HG02623 (cell line): ENCODE measurements around the gene P3H3.
"Not testable (repeated sequence)": the region's sequence is repeated elsewhere in the genome, so short reads cannot be mapped to it uniquely, and the experiment has no call there.

ENCODE experiments used
- ATAC-seq: cut with Tn5 transposase; IDR thresholded peaks from one replicate; pipeline ENCODE4 v1.9.1; 2021; ENCODE audit warnings: moderate library complexity; ENCODE audit not compliant: unreplicated experiment

P3H3 gene

DNA sequence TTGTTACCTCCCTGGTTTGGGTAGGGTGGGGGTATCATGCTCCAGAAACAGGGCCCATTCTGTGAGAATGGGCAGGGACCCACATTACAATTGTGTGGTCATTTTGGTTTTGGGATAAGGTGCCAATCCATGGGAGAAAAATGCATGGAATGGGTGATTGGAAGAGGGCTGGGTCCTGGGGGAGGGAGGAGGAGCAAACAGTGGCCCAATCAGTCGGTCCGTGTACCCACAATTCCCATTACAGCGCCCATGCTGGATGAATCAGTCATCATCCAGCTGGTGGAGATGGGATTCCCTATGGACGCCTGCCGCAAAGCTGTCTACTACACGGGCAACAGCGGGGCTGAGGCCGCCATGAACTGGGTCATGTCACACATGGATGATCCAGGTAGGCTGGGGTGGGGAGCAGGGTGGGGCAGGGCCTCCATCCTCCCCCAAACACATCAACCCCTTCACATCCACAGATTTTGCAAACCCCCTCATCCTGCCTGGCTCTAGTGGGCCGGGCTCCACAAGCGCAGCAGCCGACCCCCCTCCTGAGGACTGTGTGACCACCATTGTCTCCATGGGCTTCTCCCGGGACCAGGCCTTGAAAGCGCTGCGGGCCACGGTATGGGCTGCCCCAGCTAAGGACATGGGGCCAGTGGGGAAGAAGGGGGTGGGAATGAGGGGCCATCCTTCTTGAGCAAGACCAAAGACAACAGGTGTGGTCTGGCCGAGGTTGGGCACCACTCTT, 35.5 kb downstream of the P3H3 start:
- no peak for ATAC-seq

DNA sequence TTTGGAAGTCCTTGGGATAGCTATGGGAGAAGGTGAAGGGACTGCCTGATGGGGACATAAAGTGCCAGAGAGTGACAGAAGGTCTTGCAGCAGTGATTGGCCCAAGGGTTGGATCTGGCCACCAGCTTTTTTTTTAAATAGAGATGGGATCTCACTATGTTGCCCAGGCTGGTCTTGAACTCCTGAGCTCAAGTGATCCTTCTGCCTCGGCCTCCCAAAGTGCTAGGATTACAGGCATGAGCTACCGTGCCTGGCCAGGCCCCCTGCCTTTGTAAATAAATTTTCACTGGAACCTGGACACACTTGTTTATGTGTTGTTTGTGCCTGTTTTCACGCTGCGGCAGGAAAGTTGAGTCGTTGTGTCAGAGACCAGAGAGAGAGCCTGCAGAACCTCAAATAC, 37.1 kb downstream of the P3H3 start:
- not testable (repeated sequence) for ATAC-seq

GRCh38 chr12:6866163-6866919, 38.1 kb downstream of the P3H3 start:
- no peak for ATAC-seq

DNA sequence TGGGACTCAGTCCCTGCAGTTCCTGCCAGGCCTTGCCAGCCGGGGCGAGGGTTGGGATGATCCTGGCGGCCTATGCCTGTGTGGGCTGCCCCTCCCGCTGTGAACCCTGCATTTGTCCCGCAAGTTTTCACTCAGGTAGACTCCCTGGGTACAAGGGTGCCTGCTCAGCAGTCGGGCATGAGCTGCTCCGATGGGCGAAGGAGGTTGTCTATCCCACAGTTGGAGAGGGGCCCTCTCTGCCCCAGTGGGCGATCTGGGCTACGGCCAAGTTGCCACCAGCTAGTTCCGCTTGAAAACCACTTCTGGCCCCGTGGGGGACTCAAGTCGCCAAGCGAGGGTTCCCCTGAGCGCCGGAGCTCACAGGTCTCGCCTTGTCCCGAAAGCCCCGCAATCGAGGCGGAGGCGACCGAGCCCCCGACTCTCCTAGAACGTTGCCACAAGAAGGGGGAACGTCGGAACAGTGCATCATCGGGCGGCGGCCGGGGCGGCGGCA, 38.8 kb downstream of the P3H3 start:
- ATAC-seq = no peak

GRCh38 chr12:6867413-6868210, 39.4 kb downstream of the P3H3 start, which contains the start of gene TPI1:
Gene TPI1, plus strand, starts transcription at chr12:6867531. Its CDS starts 36 bp downstream, at chr12:6867567.
- peak; percentile 46 for ATAC-seq

GRCh38 chr12:6868211-6869048, 40.2 kb downstream of the P3H3 start:
- ATAC-seq = no peak

DNA sequence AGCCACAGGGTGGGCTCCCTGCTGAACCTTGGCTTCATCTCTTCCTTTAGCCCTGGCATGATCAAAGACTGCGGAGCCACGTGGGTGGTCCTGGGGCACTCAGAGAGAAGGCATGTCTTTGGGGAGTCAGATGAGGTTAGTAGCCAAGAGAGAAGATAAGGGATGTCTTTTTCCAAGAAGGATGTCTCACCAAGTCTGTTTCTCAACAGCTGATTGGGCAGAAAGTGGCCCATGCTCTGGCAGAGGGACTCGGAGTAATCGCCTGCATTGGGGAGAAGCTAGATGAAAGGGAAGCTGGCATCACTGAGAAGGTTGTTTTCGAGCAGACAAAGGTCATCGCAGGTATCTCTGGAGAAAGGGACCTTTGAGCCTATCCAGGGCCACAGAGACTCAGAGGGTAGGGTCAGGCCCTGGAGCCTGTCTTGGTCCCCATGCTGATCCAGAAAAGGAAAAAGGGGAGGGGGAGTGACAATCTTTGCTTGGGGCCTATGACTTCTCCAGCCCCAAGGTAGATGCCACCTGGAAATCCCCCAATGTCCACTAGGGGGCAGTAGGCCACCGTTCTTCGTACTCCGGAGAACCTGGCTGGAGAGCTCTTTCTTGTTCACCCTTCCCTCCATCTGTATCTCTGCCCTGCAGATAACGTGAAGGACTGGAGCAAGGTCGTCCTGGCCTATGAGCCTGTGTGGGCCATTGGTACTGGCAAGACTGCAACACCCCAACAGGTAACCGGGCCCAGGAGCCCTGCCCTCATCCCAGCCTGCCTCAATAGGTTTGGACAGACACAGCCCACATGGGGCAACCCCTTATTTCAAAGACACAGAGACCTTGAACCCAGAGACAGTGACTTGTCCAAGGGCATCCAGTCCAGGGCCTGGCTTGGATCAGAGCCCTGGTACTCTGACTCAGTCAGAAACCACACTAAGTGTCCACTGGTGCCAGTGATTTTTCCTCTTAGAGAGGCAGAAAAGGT, 41.1 kb downstream of the P3H3 start:
- ATAC-seq = no peak

- not testable (repeated sequence) for ATAC-seq
Observed at GRCh38 chr12:6870304-6870703, 42.1 kb downstream of the P3H3 start.

GRCh38 chr12:6871052-6871957, 43.1 kb downstream of the P3H3 start:
- no peak for ATAC-seq

GRCh38 chr12:6872073-6873048, 44.2 kb downstream of the P3H3 start:
- ATAC-seq = no peak

DNA sequence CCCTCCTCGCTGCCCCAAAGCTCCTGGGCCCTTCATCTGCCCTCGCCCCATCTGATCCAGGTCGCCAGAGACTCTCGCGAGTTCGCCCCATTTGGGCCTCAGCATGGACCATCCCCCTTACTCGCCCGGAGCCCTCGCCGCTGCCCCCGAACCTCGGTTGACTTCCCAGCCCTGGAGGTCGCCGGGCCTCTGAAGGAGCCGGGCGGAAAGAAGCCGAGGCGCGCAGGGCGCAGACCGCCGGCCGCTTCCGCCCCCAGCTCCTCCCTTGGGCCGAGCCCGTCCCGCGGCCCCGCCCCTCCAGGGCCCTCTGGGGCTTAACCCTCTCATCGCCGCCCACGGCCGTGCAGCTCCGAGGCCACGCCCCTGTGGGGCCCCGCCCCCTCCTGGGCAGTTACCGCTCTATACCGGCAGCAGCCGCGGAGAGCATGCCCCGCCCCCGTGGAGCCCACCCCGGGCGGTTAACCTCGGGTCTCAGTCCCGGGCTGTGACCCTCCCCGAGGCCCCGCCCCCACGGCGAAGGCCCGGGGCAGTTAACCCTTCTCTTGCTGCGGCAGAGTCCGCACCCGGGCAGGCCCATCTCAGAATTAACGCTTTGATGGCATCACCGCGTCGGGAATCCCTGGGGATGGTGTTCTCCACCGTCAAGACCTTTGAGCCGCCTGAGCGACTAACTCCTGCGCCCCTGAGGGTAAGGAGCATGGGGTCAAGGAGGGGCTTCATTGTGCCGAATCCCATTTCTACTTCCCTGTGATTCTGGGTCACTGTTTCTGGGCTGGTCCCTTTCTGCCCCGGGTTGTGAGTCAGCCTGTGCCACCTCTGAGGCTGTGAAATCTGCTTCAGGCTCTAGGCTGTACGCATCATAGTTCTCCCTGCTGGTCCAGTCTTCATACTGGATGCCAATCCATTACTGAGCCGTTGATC, 45.1 kb downstream of the P3H3 start, which contains the start of gene SPSB2:
TSS of gene SPSB2 (minus strand) at position 210 of the 921 bp plus-strand sequence. CDS start 402 bp downstream, outside the sequence.
- peak; percentile 69 for ATAC-seq

GRCh38 chr12:6874015-6874368, 45.8 kb downstream of the P3H3 start:
- not testable (repeated sequence) for ATAC-seq

DNA sequence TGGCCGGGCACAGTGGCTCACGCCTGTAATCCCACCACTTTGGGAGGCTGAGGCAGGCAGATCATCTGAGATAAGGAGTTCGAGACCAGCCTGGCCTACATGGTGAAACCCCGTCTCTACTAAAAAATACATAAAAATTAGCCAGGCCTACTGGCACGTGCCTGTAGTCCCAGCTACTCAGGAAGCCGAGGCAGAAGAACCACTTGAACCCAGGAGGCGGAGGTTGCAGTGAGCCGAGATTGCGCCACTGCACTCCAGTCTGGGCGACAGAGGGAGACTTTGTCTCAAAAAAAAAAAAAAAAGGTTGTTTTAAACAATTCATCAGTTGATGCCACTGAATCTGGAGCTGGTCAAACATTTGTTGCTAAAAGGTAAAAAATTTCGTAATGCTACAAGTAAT, 51.6 kb downstream of the P3H3 start:
- not testable (repeated sequence) for ATAC-seq

DNA sequence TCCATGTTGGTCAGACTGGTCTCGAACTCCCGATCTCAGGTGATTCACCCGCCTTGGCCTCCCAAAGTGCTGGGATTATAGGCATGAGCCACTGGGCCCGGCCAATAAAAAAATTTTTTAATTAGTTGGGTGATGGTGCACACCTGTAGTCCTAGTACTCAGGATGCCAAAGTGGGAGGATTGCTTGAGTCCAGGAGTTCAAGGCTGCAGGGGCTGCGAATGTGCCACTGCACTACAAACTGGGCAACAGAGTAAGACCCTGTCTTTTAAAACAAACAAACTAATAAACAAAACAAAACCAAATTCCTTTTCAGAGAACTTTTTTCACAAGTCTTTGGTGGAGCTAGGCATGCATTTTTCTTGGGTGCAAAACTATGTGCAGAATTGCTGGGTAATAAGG, 55.0 kb downstream of the P3H3 start:
- no peak for ATAC-seq

GRCh38 chr12:6883683-6884082, 55.5 kb downstream of the P3H3 start:
- no peak for ATAC-seq

DNA sequence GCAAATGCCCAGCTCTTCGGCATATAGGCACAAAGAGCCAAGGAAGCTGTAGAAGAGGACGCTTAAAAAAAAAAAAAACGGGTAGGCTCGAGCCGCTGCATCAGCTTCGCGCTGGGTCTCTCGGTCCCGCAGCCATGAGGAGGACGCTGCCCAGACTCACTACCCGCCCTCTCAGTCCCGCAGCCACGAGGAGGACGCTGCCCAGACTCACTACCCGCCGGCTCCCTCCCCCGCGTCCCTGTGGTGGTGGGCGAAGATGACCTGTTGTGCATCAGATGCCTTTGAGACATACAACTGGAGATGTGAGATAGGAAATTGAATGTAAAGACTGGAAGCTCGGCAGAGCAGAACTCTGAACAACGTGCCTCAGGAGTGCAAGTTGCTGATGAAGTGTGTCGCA, 56.3 kb downstream of the P3H3 start:
- no peak for ATAC-seq
